Activated CD8-positive, alpha-beta T cell treated with anti-CD3 and anti-CD28 coated beads for 36 hours (primary cell): ENCODE measurements around the gene FOXP1. TPM values are rescaled to one million over a fixed set of nuclear protein-coding genes. Genes with fewer than 3 reads are reported as not detected.

Source experiments
- ATAC-seq: fragments of 200-7000 bp; cut with Tn5 transposase; one replicate; pipeline ENCODE4 v1.10.0; 2021; ENCODE audit warnings: mild to moderate bottlenecking, moderate library complexity
- CTCF ChIA-PET: fragments of 350-600 bp; sonication (Branson Sonifier 250); formaldehyde crosslinking; loops from one replicate; lab custom pipeline; 2021; ENCODE audit warnings: antibody characterized with exemption; lab: Charles Lee
- POLR2A ChIA-PET: fragments of 350-600 bp; sonication (Branson Sonifier 250); formaldehyde crosslinking; loops from one replicate; lab custom pipeline; 2021; ENCODE audit warnings: antibody characterized with exemption; lab: Charles Lee
- DNase-seq: peaks from one replicate; pipeline ENCODE4 v3.0.0-alpha.2; 2020
- H3K27ac Mint-ChIP-seq: one replicate; pipeline ENCODE4 v1.8.0; 2021; ENCODE audit warnings: mild to moderate bottlenecking, mixed read lengths
- H3K27me3 Mint-ChIP-seq: one replicate; pipeline ENCODE4 v1.8.0; 2021; ENCODE audit warnings: mixed read lengths
- H3K36me3 Mint-ChIP-seq: one replicate; pipeline ENCODE4 v1.8.0; 2021; ENCODE audit warnings: low read depth, mixed read lengths
- H3K4me1 Mint-ChIP-seq: one replicate; pipeline ENCODE4 v1.8.0; 2021; ENCODE audit warnings: low read depth, mixed read lengths
- H3K4me3 Mint-ChIP-seq: one replicate; pipeline ENCODE4 v1.8.0; 2021; ENCODE audit warnings: mild to moderate bottlenecking, moderate library complexity, mixed read lengths
- H3K9me3 Mint-ChIP-seq: one replicate; pipeline ENCODE4 v1.8.0; 2021; ENCODE audit warnings: mixed read lengths
- CTCF ChIP-seq: fragments of 200-600 bp; IDR thresholded peaks from one replicate; pipeline ENCODE4 v1.8.0; 2022; ENCODE audit warnings: antibody characterized with exemption, mild to moderate bottlenecking
- intact Hi-C: fragments of 100-400 bp; cut with micrococcal nuclease; formaldehyde crosslinking; loops from one replicate; pipeline ENCODE4 v1.10.0; 2022
- total RNA-seq, 2 experiments: library from RNA; stranded (reverse); gene quantifications; one replicate each; pipeline ENCODE4 v1.2.3, GENCODE V29; 2021

FOXP1 gene
- total RNA-seq, 2 experiments from 2014 or later = 145 to 153 TPM

- peaks cover 88% of the 10 kb centered on the region for H3K4me1 Mint-ChIP-seq
- no peaks in the 10 kb centered on the region for H3K9me3 Mint-ChIP-seq
- no peaks in the 10 kb centered on the region for H3K27me3 Mint-ChIP-seq
- intact Hi-C loops = no loop called here
- peaks cover 75% of the 10 kb centered on the region for H3K36me3 Mint-ChIP-seq
- peak overlapping the region; percentile 83 for H3K27ac Mint-ChIP-seq
- no peak overlapping the region for H3K4me3 Mint-ChIP-seq
- ChIA-PET CTCF (no interaction called here), POLR2A (interaction anchor here (1.6 kb wide), 1 partner anchor 24 kb away, joined by 6 read pairs; no protein-coding TSS in a partner anchor)
- peak; percentile 80 for ATAC-seq
- TF ChIP-seq CTCF = no peak
- peak; percentile 68 for DNase-seq
Observed at GRCh38 chr3:71111784-71112440, 471.6 kb downstream of the FOXP1 start.

GRCh38 chr3:71110385-71111222 is 472.9 kb downstream of the FOXP1 start:
- ChIA-PET CTCF (interaction anchor here (0.7 to 1.4 kb wide), 5 partner anchors 9 to 547 kb away, joined by 3 to 4 read pairs (median 3); no protein-coding TSS in a partner anchor), POLR2A (interaction anchor here (0.5 to 1.6 kb wide), 6 partner anchors 9 to 471 kb away, joined by 3 to 6 read pairs (median 4); no protein-coding TSS in a partner anchor)
- ATAC-seq (no peak), DNase-seq (no peak)
- Mint-ChIP-seq H3K36me3 (peaks cover 68% of the 10 kb centered on the region), H3K9me3 (no peaks in the 10 kb centered on the region), H3K4me1 (peaks cover 86% of the 10 kb centered on the region), H3K4me3 (no peak overlapping the region), H3K27ac (peak overlapping the region; percentile 83), H3K27me3 (no peaks in the 10 kb centered on the region)
- TF ChIP-seq CTCF = no peak
- intact Hi-C loops = no loop called here

- no peaks in the 10 kb centered on the region for H3K9me3 Mint-ChIP-seq
- POLR2A ChIA-PET = interaction anchor here (0.6 to 1.6 kb wide), 3 partner anchors 9 to 472 kb away, joined by 3 to 5 read pairs (median 4); no protein-coding TSS in a partner anchor
- ATAC-seq (no peak), DNase-seq (no peak)
- H3K27me3 Mint-ChIP-seq = no peaks in the 10 kb centered on the region
- H3K4me1 Mint-ChIP-seq = peaks cover 89% of the 10 kb centered on the region
- H3K4me3 Mint-ChIP-seq = no peak overlapping the region
- no peak for TF ChIP-seq CTCF
- peak overlapping the region; percentile 83 for H3K27ac Mint-ChIP-seq
- peaks cover 74% of the 10 kb centered on the region for H3K36me3 Mint-ChIP-seq
- intact Hi-C loops = no loop called here
- CTCF ChIA-PET = interaction anchor here (1.1 to 1.4 kb wide), 2 partner anchors 10 to 17 kb away, joined by 3 read pairs; no protein-coding TSS in a partner anchor
Observed at GRCh38 chr3:71109977-71110285, 473.6 kb downstream of the FOXP1 start.

- TF ChIP-seq CTCF = no peak
- intact Hi-C loops = no loop called here
- Mint-ChIP-seq H3K36me3 (peaks cover 76% of the 10 kb centered on the region), H3K27me3 (no peaks in the 10 kb centered on the region), H3K27ac (peak overlapping the region; percentile 83), H3K4me3 (peak overlapping the region; percentile 4), H3K4me1 (peaks cover 87% of the 10 kb centered on the region), H3K9me3 (no peaks in the 10 kb centered on the region)
- ChIA-PET POLR2A (interaction anchor here (0.8 to 1.6 kb wide), 3 partner anchors 10 to 18 kb away, joined by 3 to 5 read pairs (median 4); no protein-coding TSS in a partner anchor), CTCF (interaction anchor here (0.7 to 1.4 kb wide), 4 partner anchors 10 to 39 kb away, joined by 3 to 4 read pairs (median 3); no protein-coding TSS in a partner anchor)
- DNase-seq = no peak
- ATAC-seq = peak; percentile 26
Observed at GRCh38 chr3:71109241-71109976, 474.1 kb downstream of the FOXP1 start.
